Body of pancreas (tissue), 4 donors: Measurements from ENCODE around the gene TNS2. TPM values are rescaled to one million over a fixed set of nuclear protein-coding genes. Genes with fewer than 3 reads are reported as not detected.
A peak's percentile ranks its signal among the peaks of the same experiment; 100 is the strongest.
"Not testable (repeated sequence)": the region's sequence is repeated elsewhere in the genome, so short reads cannot be mapped to it uniquely, and the experiment has no call there.

Source experiments
- ATAC-seq: fragments of 150-250 bp; one replicate; pipeline ENCODE4 v1.9.1; 2016
- DNase-seq, 4 donors: peaks; one replicate each; pipeline ENCODE4 v3.0.0-alpha.2; 2019
- H3K27ac ChIP-seq, 4 donors: fragments of 200-600 bp; sonication (generic); 1 replicate in 3 of 4; 2 replicates in 1 of 4; pipeline versions ENCODE4 v1.5.1 to v1.6.1; 2016 to 2019; ENCODE audit warnings: mild to moderate bottlenecking in 1 of 4, mixed read lengths in 1 of 4, moderate library complexity in 1 of 4
- H3K27me3 ChIP-seq, 2 donors: fragments of 200-600 bp; sonication (generic); one replicate each; pipeline ENCODE4 v1.6.0; 2016; ENCODE audit warnings: mild to moderate bottlenecking in 1 of 2
- H3K36me3 ChIP-seq, 2 donors: fragments of 200-600 bp; sonication (generic); replicated peaks in 1 of 2; 2 replicates each; pipeline ENCODE4 v1.5.1; 2016; ENCODE audit warnings: low read depth in 2 of 2; ENCODE audit not compliant: insufficient read depth in 1 of 2
- H3K4me1 ChIP-seq: fragments of 200-600 bp; sonication (generic); one replicate; pipeline ENCODE4 v1.6.0; 2016
- H3K4me3 ChIP-seq, 2 donors: fragments of 200-600 bp; sonication (generic); 1 replicate in 1 of 2; 2 replicates in 1 of 2; pipeline ENCODE4 v1.5.1; 2016 to 2019
- H3K9me3 ChIP-seq, 3 donors: fragments of 200-600 bp; sonication (generic); 1 replicate in 2 of 3; 2 replicates in 1 of 3; pipeline ENCODE4 v1.5.1; 2016
- CTCF ChIP-seq, 7 experiments: fragments of 450-650 bp in 4 of 7; fragments of 200-600 bp in 3 of 7; sonication (generic) in 3 of 7; IDR thresholded peaks; one replicate each; pipeline ENCODE4 v1.5.1; 2016 to 2019; ENCODE audit warnings: antibody characterized with exemption in 7 of 7
- POLR2A ChIP-seq, 3 donors: fragments of 450-650 bp; IDR thresholded peaks; one replicate each; pipeline ENCODE4 v1.6.1; 2016; ENCODE audit warnings: antibody characterized with exemption in 3 of 3, mild to moderate bottlenecking in 2 of 3
- WGBS, 2 donors: methylation state at CpG; one replicate each; pipeline ENCODE4 v1.1.5; 2017; 5-methylcytosine and 5-hydroxymethylcytosine counted together
- intact Hi-C: fragments of 100-400 bp; cut with DNase I; formaldehyde crosslinking; loops from one replicate; pipeline ENCODE4 v1.15.1; 2023
- total RNA-seq, 2 donors: library from RNA; depleted of rRNA; stranded (reverse); fragments of >200 nt; gene quantifications; one replicate each; pipeline ENCODE4 v1.1.0, GENCODE V29; 2016

Gene TNS2
- total RNA-seq, 2 donors from 2014 or later = 75.5 to 113 TPM

- no peaks in the 10 kb centered on the region for H3K27me3 ChIP-seq
- H3K4me3 ChIP-seq = peak overlapping the region; percentile 14 to 31
- peak in 3 of 4 donors; percentile 6 to 34 (median 20) for DNase-seq
- no peak for ATAC-seq
- no peaks in the 10 kb centered on the region for H3K9me3 ChIP-seq
- 11 to 13% methylated on average over 27 to 28 of the region's 28 CpGs for WGBS, 2 donors
- H3K4me1 ChIP-seq = peaks cover 41% of the 10 kb centered on the region
- H3K36me3 ChIP-seq = no peaks in the 10 kb centered on the region
- TF ChIP-seq POLR2A (IDR thresholded peaks at IDR 0.05) (no peak), CTCF (IDR thresholded peaks at IDR 0.05) (no peak)
- intact Hi-C loops = no loop called here
- H3K27ac ChIP-seq = peak overlapping the region in 3 of 4 donors; percentile 45 to 91 (median 88)
Measured at GRCh38 chr12:53005215-53005985, 44.5 kb upstream of the TNS2 start.

GRCh38 chr12:53005986-53006809, 43.7 kb upstream of the TNS2 start, which contains the start of gene EIF4B:
EIF4B (plus strand) TSS chr12:53006456; CDS start chr12:53006484, 28 bp downstream.
- TF ChIP-seq CTCF (IDR thresholded peaks at IDR 0.05) (peak in 1 of 7 experiments; percentile 17), POLR2A (IDR thresholded peaks at IDR 0.05) (peak; percentile 32 to 80 (median 79))
- Histone ChIP-seq H3K4me1 (peaks cover 49% of the 10 kb centered on the region), H3K27ac (peak within 1 kb of the TSS; percentile 63 to 91 (median 86)), H3K4me3 (peak within 1 kb of the TSS; percentile 72 to 83), H3K27me3 (no peaks in the 10 kb centered on the region), H3K9me3 (no peaks in the 10 kb centered on the region), H3K36me3 (no peaks in the 10 kb centered on the region)
- 0 to 1% methylated on average over 43 to 64 of the region's 64 CpGs for WGBS, 2 donors
- ATAC-seq (peak; percentile 98), DNase-seq (peak; percentile 100)
- intact Hi-C loops = no loop called here

GRCh38 chr12:53006810-53007309, 43.0 kb upstream of the TNS2 start:
- H3K27ac ChIP-seq = peak overlapping the region; percentile 63 to 91 (median 86)
- TF ChIP-seq POLR2A (IDR thresholded peaks at IDR 0.05) (no peak), CTCF (IDR thresholded peaks at IDR 0.05) (no peak)
- peaks cover 56% of the 10 kb centered on the region for H3K4me1 ChIP-seq
- H3K27me3 ChIP-seq = no peaks in the 10 kb centered on the region
- ATAC-seq = peak; percentile 25
- 0 to 1% methylated on average over 19 to 37 of the region's 38 CpGs for WGBS, 2 donors
- peak; percentile 73 to 81 (median 80) for DNase-seq
- intact Hi-C loops = no loop called here
- no peaks in the 10 kb centered on the region for H3K9me3 ChIP-seq
- H3K36me3 ChIP-seq = no peaks in the 10 kb centered on the region
- peak overlapping the region; percentile 72 to 83 for H3K4me3 ChIP-seq

GRCh38 chr12:53007343-53007742, 42.5 kb upstream of the TNS2 start:
- Histone ChIP-seq H3K36me3 (no peaks in the 10 kb centered on the region), H3K27me3 (no peaks in the 10 kb centered on the region), H3K4me1 (peaks cover 60% of the 10 kb centered on the region), H3K9me3 (no peaks in the 10 kb centered on the region), H3K4me3 (peak overlapping the region; percentile 72 to 83), H3K27ac (peak overlapping the region in 3 of 4 donors; percentile 83 to 91 (median 88))
- TF ChIP-seq CTCF (IDR thresholded peaks at IDR 0.05) = no peak
- no peak for TF ChIP-seq POLR2A (IDR thresholded peaks at IDR 0.05)
- WGBS, 2 donors = 11 to 22% methylated on average over 3 to 4 of the region's 4 CpGs
- DNase-seq = no peak
- no peak for ATAC-seq
- intact Hi-C loops = no loop called here

GRCh38 chr12:53008760-53009159, 41.1 kb upstream of the TNS2 start:
- H3K27me3 ChIP-seq, DNase-seq, ATAC-seq, H3K27ac ChIP-seq, intact Hi-C loops, H3K4me3 ChIP-seq, H3K9me3 ChIP-seq, H3K36me3 ChIP-seq: not testable (repeated sequence)
- peaks cover 61% of the 10 kb centered on the region for H3K4me1 ChIP-seq
- WGBS, 2 donors = 71 to 78% methylated on average over 15 of the region's 15 CpGs
